PC-3 (cell line): ENCODE results near the gene LAT.

Source experiments
- CTCF ChIP-seq: fragments of 300-600 bp; sonication (generic); conservative IDR thresholded peaks from 2 replicates; pipeline ENCODE4 v1.5.1; 2017; ENCODE audit warnings: antibody characterized with exemption, low read depth, mild to moderate bottlenecking, low read length
- EZH2 ChIP-seq: fragments of 300-600 bp; sonication (generic); IDR thresholded peaks from one replicate; pipeline ENCODE4 v1.6.1; 2017; ENCODE audit warnings: antibody characterized with exemption, mild to moderate bottlenecking, low read length; ENCODE audit not compliant: unreplicated experiment
- EZH2phosphoT487 ChIP-seq: fragments of 300-600 bp; sonication (generic); IDR thresholded peaks from 2 replicates; pipeline ENCODE4 v1.6.1; 2018; ENCODE audit warnings: mild to moderate bottlenecking, antibody characterized with exemption, low read length, borderline replicate concordance

- TF ChIP-seq CTCF (no peak), EZH2 (no peak), EZH2phosphoT487 (no peak)
Measured at GRCh38 chr16:28936784-28937155, 48.1 kb upstream of the LAT start.
